Spleen (tissue), 7 donors: ENCODE results near the gene MREG.

Source experiments
- CTCF ChIP-seq, 11 experiments: fragments of 200-600 bp in 7 of 11; fragments of 450-650 bp in 4 of 11; sonication (generic) in 4 of 11; IDR thresholded peaks in 8 of 11; conservative IDR thresholded peaks in 3 of 11; 1 replicate in 7 of 11; 2 replicates in 4 of 11; pipeline versions ENCODE4 v1.4.0 to v1.8.0; 2016 to 2021; ENCODE audit warnings: antibody characterized with exemption in 11 of 11, inconsistent platforms in 4 of 11, mild to moderate bottlenecking in 1 of 11
- POLR2A ChIP-seq, 3 donors: fragments of 450-650 bp; IDR thresholded peaks; one replicate each; pipeline ENCODE4 v1.5.1; 2017; ENCODE audit warnings: antibody characterized with exemption in 3 of 3, mild to moderate bottlenecking in 1 of 3
- POLR2AphosphoS5 ChIP-seq, 3 donors: sonication (generic); formaldehyde crosslinking; IDR thresholded peaks; one replicate each; pipeline ENCODE4 v1.5.1; 2017; ENCODE audit warnings: antibody characterized with exemption in 3 of 3
- donor health status: DM: no; HTN: no; CAD: no; lungs with moderate emphysema.
- donor health status: DM: no; HTN: no; CAD: no.
- donor health status: DM: no; HTN: no; CAD: no.

DNA sequence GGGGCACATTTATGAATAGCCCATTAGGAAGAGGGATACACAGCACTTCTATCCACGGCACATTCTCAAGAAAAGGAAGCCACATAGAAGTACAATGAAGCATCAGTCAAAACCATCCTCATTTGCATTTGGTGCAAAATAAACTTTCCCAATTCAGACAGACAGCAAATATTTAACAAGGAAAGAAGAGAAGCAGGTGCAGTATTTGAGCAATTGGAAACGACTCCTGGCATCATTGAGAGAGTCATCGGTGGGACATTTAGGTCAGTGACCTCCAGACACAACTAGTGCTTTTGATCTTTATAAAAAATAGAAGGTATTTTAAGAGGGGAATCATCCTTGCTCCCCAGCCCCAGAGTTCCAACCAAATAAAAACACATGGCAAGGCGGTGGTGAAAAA is 118.0 kb downstream of the MREG start:
- TF ChIP-seq CTCF (IDR thresholded peaks at IDR 0.05 in 8 of 11, conservative IDR thresholded peaks at IDR 0.05 in 3 of 11), result no peak
- TF ChIP-seq POLR2AphosphoS5 (IDR thresholded peaks at IDR 0.05), result no peak
- TF ChIP-seq POLR2A (IDR thresholded peaks at IDR 0.05), result no peak
